Aorta (tissue), 5 donors: ENCODE data around the gene FMNL3. TPM values are rescaled to one million over a fixed set of nuclear protein-coding genes. Genes with fewer than 3 reads are reported as not detected.

Experiments used
- ATAC-seq: fragments of 200-7000 bp; cut with Tn5 transposase; one replicate; pipeline ENCODE4 v1.9.1; 2022; ENCODE audit warnings: moderate library complexity; ENCODE audit not compliant: low FRiP score
- DNase-seq, 2 donors: peaks; one replicate each; pipeline ENCODE4 v3.0.0-alpha.2; 2020
- H3K27ac ChIP-seq, 2 donors: one replicate each; pipeline ENCODE4 v1.5.1; 2013; ENCODE audit warnings: low read length in 2 of 2, mild to moderate bottlenecking in 2 of 2, moderate library complexity in 2 of 2, control low read depth in 1 of 2, inconsistent platforms in 1 of 2, low read depth in 1 of 2
- H3K27me3 ChIP-seq, 2 donors: one replicate each; pipeline ENCODE4 v1.6.1; 2013; ENCODE audit warnings: control low read depth in 1 of 2, low read length in 1 of 2, mild to moderate bottlenecking in 1 of 2, moderate library complexity in 1 of 2; ENCODE audit not compliant: insufficient read depth in 2 of 2, control insufficient read depth in 1 of 2
- H3K36me3 ChIP-seq, 2 donors: one replicate each; pipeline ENCODE4 v1.6.1; 2013; ENCODE audit warnings: control low read depth in 1 of 2, low read length in 1 of 2, mild to moderate bottlenecking in 1 of 2; ENCODE audit not compliant: insufficient read depth in 2 of 2, control insufficient read depth in 1 of 2
- H3K4me1 ChIP-seq, 2 donors: one replicate each; pipeline ENCODE4 v1.6.1; 2013; ENCODE audit warnings: low read length in 2 of 2, control low read depth in 1 of 2, mild to moderate bottlenecking in 1 of 2, moderate library complexity in 1 of 2; ENCODE audit not compliant: insufficient read depth in 2 of 2, control insufficient read depth in 1 of 2
- H3K4me3 ChIP-seq, 2 donors: one replicate each; pipeline ENCODE4 v1.5.1; 2013; ENCODE audit warnings: low read length in 2 of 2, control low read depth in 1 of 2, mild to moderate bottlenecking in 1 of 2
- H3K9me3 ChIP-seq: one replicate; pipeline ENCODE4 v1.6.1; 2013; ENCODE audit warnings: mild to moderate bottlenecking, low read length; ENCODE audit not compliant: control insufficient read depth
- WGBS, 2 donors: extraction: QIAGEN DNeasy Blood & Tissue Kit; methylation state at CpG; one replicate each; pipeline ENCODE4 v1.1.7; 2013; 5-methylcytosine and 5-hydroxymethylcytosine counted together
- intact Hi-C, 2 donors: fragments of 100-400 bp; cut with DNase I; formaldehyde crosslinking; loops; one replicate each; pipeline versions ENCODE4 v1.14.2 to v1.15.0; 2022
- polyA plus RNA-seq, 2 donors: library from polyadenylated mRNA; stranded (reverse); fragments of 200-250 nt; gene quantifications; one replicate each; pipeline ENCODE4 v1.2.3, GENCODE V29; 2013
- total RNA-seq, 2 donors: library from RNA; stranded (reverse); fragmentation: NEBNext Ultra II Directional; extraction: Animal tissue kit (Norgen Biotek cat#: 25700); gene quantifications; one replicate each; pipeline ENCODE4 v1.2.1, GENCODE V29; 2021
- donor health status: healthy with polysubstance abuse.
- donor health status: Bipolar disorder and iron deficiency.
- donor health status: DM: no; HTN: no; CAD: no.
- donor health status: DM: no; HTN: no; CAD: no.
- donor health status: DM: yes; HTN: yes; CAD: no.

The FMNL3 gene
- total and polyA plus RNA-seq, 4 donors: 6.5 to 53.9 (median 20.9) TPM

DNA sequence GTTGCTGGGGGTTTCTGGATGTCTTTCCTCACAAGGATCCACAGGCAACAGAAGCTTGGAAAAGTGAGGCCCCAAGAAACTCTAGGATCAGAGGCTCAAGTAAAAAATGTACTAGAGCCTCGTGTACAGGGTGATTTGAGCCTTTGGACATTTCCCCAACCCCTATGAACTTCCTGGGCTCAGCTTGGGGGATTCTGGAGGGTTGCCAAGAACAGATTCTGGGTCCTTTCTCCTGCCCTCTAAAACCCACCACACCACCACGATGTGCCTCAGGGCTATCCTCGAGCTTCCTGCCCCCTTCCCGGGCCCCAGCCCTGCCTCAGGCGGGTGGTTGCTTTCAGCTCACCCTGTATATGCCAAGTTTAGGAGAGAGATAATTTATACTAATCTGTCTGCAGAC is 102.3 kb downstream of the FMNL3 start:
- intact Hi-C loops: no loop called here
- Histone ChIP-seq H3K27me3 (no peaks in the 10 kb centered on the region), H3K4me3 (no peak overlapping the region), H3K4me1 (no peaks in the 10 kb centered on the region), H3K36me3 (no peaks in the 10 kb centered on the region), H3K27ac (no peak overlapping the region), H3K9me3 (no peaks in the 10 kb centered on the region)
- DNase-seq (no peak), ATAC-seq (no peak)
- 67 to 74% methylated on average over 5 of the region's 5 CpGs for WGBS, 2 donors

DNA sequence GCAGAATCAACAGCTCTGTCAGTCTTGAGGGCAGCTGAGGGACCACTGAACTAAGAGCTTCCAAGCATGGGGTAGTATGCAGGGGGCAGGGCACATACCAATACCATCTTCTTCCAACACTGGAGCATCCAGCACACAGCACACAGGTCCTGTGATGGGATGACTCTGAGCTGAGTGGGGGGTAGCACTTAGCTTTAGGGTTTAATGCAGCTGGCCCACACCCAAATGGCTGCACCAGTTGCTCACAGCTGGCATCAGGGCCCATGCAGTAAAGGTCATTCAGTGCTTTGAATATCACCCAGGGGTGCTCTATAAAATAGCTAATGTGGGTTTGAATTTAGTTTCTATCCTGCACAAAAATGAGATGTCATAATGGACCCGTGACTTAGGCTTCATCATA is 103.5 kb downstream of the FMNL3 start:
- DNase-seq: no peak
- Histone ChIP-seq H3K27me3 (no peaks in the 10 kb centered on the region), H3K27ac (no peak overlapping the region), H3K4me1 (no peaks in the 10 kb centered on the region), H3K9me3 (no peaks in the 10 kb centered on the region), H3K4me3 (no peak overlapping the region), H3K36me3 (no peaks in the 10 kb centered on the region)
- no peak for ATAC-seq
- WGBS, 2 donors: 78 to 81% methylated on average over 1 of the region's 1 CpG
- intact Hi-C loops: no loop called here

DNA sequence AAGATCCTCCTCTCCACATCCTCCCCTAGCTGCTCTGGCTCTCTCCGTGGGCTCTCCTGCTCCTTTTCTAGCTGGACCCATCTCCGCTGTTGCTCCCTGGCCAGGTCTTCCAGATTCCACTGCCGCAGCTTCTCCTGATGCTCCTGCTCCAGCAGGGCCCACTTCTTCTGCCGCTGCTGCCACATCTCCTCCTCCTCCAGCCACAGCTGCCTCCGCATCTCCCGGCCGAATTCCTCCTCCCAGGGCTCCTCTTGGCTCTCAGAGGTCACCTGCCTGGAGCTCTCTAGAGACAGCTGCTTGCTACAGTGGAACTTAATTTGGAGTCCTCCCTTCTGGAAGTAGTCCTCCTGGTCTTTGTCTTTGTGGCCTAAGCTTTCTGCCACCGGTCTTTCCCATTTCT is 107.2 kb downstream of the FMNL3 start:
- DNase-seq: no peak
- intact Hi-C loops: no loop called here
- 91 to 97% methylated on average over 8 of the region's 8 CpGs for WGBS, 2 donors
- Histone ChIP-seq H3K27me3 (no peaks in the 10 kb centered on the region), H3K4me3 (no peak overlapping the region), H3K4me1 (no peaks in the 10 kb centered on the region), H3K36me3 (no peaks in the 10 kb centered on the region), H3K27ac (no peak overlapping the region), H3K9me3 (no peaks in the 10 kb centered on the region)
- no peak for ATAC-seq

DNA sequence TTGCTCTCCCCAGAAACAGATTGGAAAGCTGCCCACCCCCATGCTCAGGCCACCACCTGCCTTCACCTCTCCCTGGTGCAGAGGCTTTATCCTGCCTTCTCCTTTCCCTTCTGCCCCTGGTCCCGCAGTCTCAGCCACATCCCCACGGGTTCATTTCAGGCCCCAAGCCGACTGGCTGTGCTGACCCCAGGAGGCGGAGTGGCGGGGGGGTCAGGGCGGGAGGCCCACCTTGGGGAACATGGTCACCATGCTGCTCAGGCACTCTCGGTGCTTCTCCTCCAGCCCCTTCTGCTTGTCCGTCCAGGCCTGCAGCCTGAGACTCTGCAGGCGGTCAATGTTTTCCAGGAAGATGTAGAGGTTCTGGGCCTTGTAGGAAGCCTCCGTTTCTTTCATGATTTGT is 108.7 kb downstream of the FMNL3 start:
- Histone ChIP-seq H3K36me3 (no peaks in the 10 kb centered on the region), H3K27me3 (no peaks in the 10 kb centered on the region), H3K4me3 (no peak overlapping the region), H3K9me3 (no peaks in the 10 kb centered on the region), H3K4me1 (no peaks in the 10 kb centered on the region), H3K27ac (no peak overlapping the region)
- intact Hi-C loops: no loop called here
- 79 to 80% methylated on average over 10 of the region's 10 CpGs for WGBS, 2 donors
- no peak for ATAC-seq
- DNase-seq: no peak

DNA sequence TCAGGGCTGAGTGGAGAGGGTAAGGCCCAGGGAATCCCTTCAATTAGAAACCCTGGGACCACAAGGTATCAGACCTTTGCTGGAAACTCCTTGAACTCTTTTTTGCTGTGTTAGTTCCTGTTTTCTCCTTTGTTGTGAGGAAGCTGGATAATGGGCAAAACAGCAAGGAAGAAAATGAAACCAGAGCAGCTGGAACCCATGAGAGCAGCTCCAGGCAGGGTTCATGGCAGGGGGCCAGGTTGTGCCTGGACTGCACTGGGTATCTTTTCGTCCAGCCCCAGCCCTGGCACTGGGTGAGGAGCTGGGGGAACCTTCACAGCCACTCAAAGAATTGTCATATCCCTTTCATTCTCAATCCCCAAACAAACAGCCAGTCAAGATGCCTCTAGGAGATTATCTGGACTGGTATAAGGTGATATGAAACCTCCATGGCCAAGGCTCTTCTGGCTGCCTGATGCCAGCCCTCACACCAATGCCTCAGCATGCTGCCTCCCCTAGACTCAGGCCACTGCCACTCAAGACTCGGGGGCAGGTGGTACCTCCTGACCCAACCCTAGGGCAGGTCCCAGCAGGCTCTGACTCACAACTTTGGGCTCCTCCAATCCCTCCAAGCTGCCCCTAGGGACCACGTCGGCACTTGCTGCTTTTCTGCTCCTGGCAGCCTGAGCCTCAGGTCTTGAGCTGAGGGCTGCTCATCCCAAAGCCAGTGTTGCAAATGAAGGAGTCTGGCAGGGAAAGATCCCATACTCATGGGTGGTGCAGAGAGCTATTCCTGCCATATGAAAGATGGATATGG is 118.3 kb downstream of the FMNL3 start:
- no peak overlapping the region for H3K4me3 ChIP-seq
- ATAC-seq: no peak
- DNase-seq: no peak
- H3K27me3 ChIP-seq: no peaks in the 10 kb centered on the region
- 49 to 59% methylated on average over 4 of the region's 4 CpGs for WGBS, 2 donors
- no peak overlapping the region for H3K27ac ChIP-seq
- intact Hi-C loops: no loop called here
- no peaks in the 10 kb centered on the region for H3K4me1 ChIP-seq
- H3K36me3 ChIP-seq: no peaks in the 10 kb centered on the region
- no peaks in the 10 kb centered on the region for H3K9me3 ChIP-seq

DNA sequence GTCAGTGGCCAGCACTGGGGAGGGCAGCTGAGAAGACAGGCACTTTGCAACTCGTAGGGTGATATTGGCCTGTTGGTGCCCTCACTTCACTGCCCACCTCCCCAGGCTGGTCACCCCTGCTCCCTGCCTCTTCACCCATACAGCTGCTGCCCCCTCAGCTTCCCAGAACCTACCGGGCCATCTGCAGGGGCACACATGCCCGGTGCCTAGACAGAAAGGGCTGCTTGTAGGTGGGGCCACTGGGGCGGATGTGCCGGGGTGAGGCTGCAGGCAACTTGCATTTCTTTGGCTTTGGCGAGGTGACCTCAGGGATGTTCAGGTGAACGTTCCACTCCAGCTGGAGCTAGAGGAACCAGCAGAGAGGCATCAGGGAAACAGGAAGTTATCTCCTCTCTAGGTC is 118.9 kb downstream of the FMNL3 start:
- 94% methylated on average over 7 of the region's 7 CpGs for WGBS, 2 donors
- Histone ChIP-seq H3K27me3 (no peaks in the 10 kb centered on the region), H3K36me3 (no peaks in the 10 kb centered on the region), H3K4me3 (no peak overlapping the region), H3K27ac (no peak overlapping the region), H3K9me3 (no peaks in the 10 kb centered on the region), H3K4me1 (no peaks in the 10 kb centered on the region)
- intact Hi-C loops: no loop called here
- ATAC-seq: no peak
- DNase-seq: no peak

GRCh38 chr12:49587174-49587908 is 119.9 kb downstream of the FMNL3 start:
- Histone ChIP-seq H3K4me3 (no peak overlapping the region), H3K4me1 (no peaks in the 10 kb centered on the region), H3K36me3 (no peaks in the 10 kb centered on the region), H3K27me3 (no peaks in the 10 kb centered on the region), H3K9me3 (no peaks in the 10 kb centered on the region), H3K27ac (no peak overlapping the region)
- ATAC-seq: no peak
- 88 to 89% methylated on average over 11 of the region's 11 CpGs for WGBS, 2 donors
- DNase-seq: no peak
- intact Hi-C loops: no loop called here
